ENCODE measurements around the gene GMCL1.
"Not testable (repeated sequence)": the region's sequence is repeated elsewhere in the genome, so short reads cannot be mapped to it uniquely, and the experiment has no call there.

GMCL1 gene, protein sequence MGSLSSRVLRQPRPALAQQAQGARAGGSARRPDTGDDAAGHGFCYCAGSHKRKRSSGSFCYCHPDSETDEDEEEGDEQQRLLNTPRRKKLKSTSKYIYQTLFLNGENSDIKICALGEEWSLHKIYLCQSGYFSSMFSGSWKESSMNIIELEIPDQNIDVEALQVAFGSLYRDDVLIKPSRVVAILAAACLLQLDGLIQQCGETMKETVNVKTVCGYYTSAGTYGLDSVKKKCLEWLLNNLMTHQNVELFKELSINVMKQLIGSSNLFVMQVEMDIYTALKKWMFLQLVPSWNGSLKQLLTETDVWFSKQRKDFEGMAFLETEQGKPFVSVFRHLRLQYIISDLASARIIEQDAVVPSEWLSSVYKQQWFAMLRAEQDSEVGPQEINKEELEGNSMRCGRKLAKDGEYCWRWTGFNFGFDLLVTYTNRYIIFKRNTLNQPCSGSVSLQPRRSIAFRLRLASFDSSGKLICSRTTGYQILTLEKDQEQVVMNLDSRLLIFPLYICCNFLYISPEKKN

DNA sequence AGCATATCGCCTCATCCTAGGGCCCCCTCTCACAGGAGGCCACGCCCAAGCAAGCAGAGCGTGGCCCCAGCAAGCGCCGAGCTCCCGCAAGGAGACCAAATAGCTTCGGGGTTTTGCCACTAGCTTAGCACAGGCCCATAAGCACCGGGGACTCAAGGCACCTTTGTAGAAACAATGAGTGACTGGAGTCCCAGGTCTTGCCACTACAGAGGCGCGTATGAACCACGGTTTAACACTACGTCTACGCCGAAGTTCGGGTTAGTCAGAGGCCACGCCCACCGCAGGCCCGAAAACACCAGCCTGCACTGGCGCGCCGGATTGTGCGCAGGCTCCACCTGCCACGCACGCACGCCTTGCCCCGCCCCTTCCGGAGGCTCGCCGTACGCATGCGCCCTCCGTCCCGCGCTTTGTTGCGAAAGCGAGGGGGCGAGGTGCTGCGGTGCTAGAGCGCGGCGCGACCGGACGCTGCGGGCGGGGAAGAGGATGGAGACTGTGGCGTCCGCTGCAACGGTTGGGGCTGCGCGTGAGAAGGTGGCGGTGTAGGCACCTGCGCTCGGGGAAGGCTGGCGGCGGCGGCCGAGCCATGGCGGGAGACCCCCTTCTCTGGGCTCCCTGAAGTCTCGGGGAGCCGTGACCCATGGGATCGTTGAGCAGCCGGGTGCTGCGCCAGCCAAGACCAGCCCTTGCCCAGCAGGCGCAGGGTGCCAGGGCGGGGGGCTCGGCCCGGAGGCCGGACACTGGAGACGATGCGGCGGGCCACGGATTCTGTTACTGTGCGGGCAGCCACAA is at the start of gene GMCL1:
Gene GMCL1 (plus strand): TSS at position 405 of the 789 bp plus-strand sequence. CDS start 233 bp downstream, at position 638.
- DNase-seq: peak; percentile 98

DNA sequence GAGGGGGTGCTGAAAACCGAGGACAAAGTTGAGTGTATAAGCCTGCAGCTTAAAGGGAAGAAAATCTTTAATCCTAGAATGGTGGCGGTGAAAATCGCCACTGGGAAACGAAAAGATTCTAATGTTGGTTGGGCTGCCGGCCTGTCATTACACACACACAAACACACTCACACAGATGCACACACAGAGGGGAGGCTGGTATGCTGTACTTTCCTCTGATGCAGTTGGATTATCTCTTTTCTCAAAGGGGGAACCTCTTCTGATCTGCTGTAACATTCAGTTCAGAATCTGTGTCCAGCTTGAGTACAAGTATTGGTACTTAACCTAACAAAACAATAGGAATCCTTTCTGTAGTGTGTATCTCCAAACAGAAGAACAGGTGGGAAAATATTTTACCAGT is 48.5 kb upstream of the GMCL1 start:
- DNase-seq: no peak

DNA sequence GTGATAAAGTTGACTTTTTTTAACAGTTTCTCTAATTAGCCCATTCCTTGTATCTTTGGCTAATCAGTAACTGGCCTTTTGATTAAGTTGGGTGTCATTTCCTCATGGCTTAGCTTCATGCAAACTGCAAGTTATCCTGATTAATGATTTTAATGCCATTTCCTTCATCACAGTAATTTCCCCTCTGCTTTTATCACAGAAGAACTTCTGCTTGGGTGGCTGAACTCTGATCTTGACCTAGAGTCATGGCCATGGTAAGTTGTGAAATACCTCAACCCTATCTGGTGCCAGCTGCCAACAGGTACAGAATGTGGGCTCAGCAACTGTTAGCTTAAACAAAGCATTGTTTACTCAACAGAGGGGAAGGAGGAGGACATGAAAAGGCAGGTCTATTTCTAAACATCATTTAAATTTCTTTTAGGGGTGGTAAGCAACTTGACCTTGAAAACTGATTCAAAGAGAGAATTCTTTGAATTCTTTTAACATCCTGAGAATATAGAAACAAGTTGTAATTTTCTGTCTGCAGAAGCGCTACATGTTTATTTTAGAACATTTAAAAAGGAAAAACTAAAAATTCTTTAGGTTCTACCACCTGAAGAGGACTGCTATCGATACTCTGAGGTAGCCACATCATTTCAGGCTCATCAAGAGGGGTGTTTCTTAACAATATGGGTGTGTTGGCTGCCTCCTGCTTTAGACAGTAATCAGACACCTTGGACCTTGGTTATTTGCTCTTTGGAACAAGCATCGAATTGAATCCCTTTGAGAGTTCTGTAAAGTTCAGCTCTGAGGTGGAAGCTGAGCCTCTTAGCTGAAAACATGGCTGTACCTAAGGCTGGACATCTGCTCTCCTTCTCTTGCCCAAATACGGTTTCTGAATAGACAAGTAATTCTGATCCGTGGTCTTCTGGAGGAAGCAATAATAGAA is 47.9 kb upstream of the GMCL1 start:
- no peak for DNase-seq

DNA sequence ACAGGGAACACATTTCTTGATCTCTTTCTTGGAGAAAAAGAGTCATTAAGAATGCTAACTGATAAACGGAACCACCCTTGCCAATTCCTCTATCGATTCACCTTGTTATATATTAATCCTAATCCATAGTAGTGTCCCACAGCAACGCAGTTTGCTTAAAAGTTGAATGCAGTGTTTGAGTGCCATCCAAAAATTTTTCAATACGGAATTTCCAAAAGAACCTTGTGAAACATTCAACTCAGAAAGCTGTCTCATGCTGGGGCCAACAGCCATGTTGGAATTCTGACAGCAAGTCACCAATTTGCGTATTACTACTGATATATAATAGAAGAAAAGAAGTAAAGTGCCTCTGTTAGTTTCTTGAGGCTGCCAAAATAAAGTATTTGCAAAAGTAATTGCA is 45.2 kb upstream of the GMCL1 start:
- no peak for DNase-seq

DNA sequence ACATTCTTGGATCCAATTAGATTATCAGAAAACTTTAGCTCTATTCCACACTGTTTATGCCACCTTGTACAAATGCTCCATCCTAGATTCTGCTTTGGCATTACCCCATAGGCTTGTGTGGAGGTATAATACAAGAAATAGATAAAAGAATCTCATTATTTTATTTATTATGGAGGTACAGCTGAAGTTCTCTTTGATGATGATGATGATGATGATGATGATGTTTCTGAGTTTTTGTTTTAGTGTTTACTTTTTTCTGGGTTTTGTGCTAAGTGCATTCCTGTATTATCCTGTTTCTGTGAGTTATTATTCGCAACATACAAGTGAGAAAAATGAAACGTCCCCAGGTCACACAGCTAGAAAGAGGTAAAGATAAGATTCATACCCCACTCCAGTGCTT is 44.1 kb upstream of the GMCL1 start:
- DNase-seq: no peak

DNA sequence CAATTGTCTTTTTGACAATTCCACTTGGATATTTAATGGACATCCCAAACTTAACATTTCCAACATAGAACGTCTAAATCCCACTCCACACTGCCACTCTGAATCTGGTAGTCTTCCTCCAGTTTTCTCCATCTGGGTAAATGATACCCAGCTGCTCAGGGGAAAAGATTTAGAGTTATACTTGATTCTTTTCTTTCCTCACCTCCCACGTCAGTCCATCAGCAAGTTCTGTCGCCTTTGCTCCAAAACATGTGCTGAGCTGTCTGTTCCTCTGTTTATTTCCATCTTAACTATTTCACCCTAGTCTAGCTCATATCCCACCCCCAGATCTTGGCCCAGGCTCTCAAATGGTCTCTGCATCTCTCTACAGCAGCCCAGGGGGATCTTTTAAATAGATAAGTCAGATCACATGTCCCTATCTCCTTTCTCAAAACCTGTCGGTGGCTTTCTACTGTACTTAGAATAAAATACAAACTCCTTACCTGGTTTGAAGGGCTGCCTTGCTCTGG is 43.4 kb upstream of the GMCL1 start:
- DNase-seq: no peak

DNA sequence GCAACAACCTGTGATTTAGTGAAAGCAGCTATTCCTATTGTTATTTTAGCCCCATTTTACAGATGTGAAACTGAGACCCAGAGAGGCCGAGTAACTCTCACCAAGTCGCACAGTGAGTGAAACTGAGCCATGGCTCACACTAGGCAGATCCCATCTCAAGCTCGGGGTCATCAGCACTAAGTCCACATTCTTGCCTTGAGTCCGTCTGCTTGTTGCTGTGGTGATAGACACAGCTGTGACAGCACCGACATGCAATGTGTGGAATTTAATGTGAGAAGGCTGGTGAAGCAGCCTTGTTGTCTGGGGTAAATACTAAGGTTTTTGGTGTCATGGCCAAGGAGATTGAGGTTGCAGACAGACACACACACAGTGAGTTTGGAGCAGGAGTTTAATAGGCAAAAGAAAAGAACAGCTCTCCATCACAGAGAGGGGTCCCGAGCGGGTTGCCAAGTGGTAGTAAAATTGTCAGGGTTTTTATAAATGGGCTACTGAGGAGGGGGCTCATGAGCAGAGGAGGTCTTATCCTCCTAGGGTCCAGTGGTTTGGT is 40.2 kb upstream of the GMCL1 start:
- no peak for DNase-seq

DNA sequence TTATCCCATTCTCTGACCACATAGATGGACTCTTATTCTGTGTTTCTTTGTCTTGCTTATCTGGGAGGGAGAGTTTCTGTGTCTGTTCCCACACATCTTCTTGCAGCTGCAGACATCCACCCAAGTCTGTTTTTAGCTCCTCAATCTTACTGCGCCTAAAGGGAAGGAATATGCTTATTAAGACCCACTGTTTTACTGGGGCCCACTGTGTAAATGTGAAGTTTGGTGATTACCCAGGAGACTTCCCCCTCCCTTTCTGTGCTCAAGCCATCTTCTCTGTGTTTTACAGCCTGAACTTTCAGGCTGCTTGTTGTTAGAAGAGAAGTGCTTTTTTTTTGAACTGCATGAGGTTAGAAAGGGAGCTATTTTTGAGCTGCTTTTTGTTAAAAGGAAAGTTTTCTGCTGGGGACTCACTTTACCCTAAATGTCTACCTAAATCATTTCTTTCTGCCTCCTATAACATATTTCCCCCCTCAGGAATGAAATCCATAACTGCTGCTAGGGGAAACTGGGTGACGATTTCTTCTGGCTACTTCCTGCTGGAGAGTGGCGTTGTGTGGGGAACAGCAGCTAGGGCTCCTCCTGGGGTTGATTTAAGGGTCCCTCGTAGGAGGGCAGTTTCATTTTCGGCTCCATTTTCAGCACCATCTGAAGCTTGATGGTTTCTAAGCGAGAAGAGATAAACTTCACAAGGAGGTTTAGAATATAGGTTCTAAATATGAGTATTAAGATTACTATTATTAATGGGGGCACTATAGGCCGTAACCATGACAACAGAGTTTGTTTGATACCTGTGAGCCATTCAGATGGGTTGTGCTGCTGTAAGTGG is 39.5 kb upstream of the GMCL1 start:
- no peak for DNase-seq

DNA sequence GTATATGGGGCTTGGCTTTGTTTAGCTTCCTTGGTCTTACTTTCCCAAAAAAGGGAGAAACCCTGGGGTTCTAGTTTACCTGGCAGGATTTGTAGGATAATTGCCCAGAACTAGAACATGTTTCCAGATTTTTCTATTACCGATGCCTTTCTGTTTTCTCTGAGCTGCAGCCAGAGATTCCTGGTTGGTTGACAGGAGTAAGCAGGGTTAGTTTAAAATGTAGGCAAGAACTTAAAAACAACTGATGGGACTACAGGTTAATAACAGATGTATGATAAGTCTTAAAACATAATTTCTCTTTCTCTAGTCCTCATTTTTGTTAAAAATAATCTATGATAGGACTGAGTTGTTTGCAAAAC is 38.9 kb upstream of the GMCL1 start:
- DNase-seq: no peak

DNA sequence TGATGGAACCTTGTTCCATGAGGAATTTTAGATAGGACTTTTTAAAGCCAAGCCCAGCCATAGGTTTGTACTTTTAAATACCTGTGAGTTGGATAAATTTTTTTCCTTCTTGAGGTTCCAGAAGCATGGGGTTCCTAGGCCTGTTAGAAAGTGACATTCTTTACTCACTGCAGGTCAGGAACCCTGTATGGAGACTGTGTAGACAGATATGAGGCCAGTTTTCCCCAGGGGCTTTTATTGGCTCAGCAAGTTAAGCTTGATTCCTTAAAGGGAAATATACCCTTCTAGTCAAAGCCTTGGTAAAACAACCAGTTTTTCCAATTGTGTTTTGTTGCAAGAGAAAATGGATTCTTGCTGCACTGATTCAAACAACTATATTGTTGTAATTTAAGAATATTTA is 38.4 kb upstream of the GMCL1 start:
- no peak for DNase-seq

DNA sequence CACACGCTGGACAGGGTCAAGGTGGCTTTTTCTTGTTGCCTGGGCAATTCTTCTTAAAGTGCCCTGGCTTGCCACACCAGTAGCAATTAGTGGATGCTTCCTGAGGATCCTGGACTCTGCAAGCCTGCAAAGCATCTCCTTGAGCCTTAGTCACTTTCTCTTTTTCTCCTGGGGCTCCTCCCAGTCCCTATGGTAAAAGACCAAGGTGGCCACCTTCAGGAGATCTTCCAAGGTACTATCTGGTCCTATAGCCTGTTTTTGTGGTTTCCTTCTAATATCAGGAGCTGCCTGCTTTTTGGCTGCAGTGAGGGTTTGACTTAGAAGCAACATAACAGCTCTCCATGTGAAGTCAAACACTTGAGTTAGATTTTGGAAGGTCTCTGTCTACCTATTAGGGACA is 33.3 kb upstream of the GMCL1 start:
- no peak for DNase-seq

DNA sequence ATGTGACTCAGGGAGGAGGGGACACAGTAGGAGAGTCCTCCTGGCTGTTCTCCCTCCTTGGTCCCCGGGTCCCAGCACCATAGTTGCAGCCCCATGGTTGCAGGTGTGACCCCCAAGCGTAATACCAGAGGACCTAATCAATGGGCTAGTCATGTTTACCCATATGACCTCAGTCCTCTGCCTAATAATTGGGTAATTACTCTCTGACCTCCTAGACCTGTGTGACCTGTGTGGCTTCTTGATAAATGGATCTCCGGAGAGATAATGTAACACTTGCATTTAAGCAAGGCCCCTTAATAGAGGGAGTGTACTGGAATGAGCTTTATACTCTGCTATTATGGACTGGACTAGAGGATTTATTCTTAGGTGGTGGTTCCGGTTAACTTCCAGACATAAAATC is 32.2 kb upstream of the GMCL1 start:
- no peak for DNase-seq

DNA sequence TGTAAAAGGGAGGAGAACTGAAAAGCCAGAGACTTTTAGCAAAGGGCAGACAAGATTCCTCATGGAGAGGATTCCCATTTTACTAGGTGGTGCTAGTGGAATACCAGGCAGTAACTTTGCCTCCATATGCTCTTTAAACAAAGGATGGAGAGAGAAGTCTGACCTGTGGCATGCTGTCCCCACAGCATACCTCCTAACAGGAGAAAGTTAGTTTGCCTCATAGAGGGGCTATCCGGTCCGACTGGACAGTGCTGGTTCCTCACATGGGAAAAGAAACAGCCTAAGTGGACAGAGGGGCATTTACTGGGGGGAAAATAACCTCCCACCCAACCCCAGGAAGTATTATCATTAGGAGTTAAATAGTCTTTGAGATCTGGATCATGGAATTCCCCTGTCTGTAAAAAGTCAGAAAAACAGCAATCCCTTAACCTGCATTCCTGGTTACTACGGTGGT is 31.6 kb upstream of the GMCL1 start:
- no peak for DNase-seq

DNA sequence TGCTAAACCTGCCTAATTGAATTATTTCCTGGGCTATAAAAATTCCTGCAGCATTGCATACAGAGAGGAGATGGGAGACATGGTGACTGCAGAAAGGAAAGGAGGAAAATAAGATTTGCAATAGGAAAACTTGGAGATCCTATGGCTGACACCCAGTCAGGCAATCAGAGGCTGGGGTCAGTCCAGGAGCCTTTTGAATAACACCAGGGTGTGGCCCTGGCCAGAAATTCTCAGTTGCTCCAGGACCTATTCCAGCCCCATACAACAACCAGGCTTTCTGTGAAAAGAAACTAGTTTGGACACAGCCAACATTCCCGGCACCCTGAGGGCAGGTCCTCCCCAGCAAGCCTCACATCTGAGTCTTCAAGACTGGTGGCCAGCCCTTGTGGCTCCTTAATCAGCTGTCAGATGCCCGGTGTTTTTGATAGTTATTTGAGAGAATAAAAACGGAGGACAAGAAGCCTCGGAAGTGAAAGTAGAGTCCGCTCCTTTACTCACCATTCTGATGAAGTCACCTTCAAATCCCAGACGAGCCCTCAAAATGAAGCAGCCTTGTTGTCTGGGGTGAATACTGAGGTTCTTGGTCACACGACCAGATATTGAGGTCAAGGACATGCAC is 31.1 kb upstream of the GMCL1 start:
- no peak for DNase-seq

DNA sequence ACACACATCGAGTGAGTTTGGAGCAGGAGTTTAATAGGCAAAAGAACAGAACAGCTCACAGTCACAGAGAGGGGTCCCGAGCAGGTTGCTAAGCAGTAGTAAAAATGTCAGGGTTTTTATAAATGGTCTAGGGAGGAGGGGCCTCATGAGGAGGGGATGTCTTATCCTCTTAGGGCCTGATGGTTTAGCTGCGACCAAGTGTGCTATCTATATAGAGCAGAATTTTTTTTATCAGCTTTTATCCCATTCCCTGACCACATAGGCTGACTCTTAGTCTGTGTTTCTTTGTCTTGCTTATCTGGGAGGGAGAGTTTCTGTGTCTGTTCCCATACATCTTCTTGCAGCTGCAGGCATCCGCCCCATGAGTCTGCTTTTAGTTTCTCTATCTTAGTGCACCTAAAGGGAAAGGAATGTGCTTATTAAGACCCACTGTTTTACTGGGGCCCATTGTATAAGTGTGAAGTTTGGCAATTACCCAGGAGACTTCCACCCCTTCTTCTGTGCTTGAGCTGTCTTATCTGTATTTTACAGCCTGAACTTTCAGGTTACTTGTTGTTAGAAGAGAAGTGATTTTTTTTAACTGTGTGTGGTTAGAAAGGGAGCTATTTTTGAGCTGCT is 30.4 kb upstream of the GMCL1 start:
- DNase-seq: no peak

DNA sequence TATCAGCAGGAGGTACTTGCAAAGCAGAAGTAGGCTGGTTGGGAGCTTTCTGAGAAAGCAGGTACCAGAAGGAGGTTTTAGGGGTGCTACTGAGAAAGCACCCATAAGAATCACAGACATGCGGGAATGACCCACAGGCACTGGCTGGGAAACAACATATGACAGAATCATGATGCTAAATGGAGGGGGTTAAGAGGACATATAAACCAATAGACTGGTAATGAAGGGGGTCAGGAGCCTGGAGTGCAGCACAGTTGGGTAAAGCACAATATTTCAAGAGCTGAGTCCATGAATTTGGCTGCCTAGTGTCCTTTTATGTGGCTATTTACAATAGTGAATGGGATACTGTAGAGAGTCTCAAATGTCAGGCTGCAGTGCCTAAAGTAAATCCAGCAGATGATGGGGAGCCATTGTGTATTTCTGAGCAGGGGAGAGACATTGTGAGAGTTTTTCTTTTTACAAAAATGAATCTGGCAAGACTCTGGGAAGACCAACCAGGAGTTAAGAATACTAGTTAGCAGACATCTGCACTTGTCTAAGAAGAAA is 27.6 kb upstream of the GMCL1 start:
- no peak for DNase-seq

DNA sequence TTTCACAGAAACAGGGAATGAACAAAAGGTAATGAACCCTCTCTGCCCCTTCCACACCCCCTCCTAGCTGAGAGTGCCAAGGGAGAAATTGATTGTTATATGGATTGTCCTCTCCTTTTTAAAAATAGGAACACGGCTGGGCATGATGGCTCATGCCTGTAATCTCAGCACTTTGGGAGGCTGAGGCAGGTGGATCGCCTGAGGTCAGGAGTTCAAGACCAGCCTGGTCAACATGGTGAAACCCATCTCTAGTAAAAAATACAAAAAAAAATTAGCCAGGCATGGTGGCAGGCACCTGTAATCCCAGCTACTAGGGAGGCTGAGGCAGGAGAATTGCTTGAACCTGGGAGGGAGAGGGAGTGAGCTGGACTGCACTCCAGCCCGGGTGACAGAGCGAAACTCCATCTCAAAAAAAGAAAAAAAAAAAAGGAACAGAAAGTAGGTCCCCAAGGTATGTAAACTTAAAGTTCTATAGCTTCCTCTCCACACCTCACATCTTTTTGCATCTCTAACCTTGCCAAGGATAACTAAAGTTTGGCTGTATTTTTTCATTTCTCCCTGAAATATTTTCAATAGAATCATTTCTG is 26.6 kb upstream of the GMCL1 start:
- DNase-seq: not testable (repeated sequence)

DNA sequence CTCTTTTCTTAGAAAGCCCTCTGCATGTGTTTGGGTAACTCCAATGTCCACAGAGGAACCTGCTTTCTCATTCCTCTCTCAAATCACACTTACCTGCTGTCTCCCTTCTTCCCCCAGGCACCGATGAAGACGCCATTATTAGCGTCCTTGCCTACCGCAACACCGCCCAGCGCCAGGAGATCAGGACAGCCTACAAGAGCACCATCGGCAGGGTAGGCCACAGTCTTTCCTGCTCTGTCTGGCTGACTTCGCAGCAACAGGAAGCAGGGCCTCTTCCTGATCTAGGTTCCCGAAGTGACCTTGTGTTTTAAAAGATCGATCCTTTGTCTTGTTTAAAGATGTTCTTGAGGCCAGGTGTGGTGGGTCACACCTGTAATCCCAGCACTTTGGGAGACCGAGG is 25.0 kb upstream of the GMCL1 start:
- DNase-seq: no peak

DNA sequence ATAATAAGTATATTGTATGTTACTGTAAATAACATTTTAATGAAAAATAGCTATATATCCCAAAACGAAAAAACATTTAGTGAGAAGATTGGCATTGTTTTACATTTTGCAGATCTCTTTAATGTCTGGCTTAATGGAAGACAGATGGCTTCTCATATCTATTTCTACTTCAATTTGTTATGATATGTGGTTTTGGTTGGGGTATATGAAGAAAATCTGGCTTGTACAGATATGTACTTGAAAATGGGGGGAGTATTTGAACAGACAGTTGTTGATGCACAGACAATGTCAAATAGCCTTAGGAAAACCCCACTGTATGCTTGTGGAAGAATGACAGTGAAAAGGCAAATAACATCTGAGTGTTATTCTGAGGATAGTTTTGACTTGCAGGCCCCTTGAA is 23.6 kb upstream of the GMCL1 start:
- DNase-seq: no peak
